ENCODE measurements around the gene NFIX. TPM values are rescaled to one million over a fixed set of nuclear protein-coding genes. Genes with fewer than 3 reads are reported as not detected.

The NFIX gene
- total and polyA plus RNA-seq, 5 donors, result 67.4 to 168 (median 146) TPM

DNA sequence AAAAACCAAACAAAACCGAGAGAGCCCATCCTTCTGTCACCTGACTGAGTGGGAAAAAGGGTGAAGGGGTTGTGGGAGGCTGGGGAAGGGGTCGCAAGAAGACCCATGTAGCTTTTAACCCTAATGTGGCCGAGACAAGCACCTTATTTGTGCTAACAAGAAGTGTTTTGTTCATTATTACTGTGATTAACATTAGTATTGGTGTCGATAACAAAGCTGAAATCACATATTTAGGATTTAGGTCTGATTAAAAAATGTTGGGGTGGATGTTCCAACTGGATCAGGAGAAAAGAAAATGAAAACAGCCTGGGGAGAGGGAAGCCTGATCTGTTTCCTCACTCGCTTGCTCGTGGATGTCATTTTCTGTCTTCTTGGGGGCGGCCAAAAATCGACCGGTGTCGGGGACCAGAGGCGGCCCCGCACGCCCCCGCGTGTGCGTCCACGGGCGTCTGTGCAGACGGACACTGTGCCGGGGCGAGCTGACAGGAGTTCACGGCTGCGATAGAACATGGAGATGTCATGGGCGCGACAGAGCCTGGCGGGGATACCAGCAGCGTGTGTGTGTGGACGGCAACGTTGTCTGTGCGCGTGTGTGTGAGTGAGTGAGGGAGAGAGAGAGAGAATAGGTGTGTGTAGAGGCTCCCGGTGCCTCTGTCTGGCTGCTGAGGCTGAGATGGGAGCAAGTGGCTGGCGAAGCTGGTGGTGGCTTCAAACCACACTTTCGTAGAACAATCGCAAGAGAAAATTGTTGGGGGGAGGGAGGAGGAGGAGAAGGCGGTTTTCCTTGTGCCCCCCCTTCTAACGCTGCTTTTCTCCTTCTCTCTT lies 29.1 kb downstream of the NFIX start:
- Histone ChIP-seq H3K4me1 (ENCODE audit: control insufficient read depth, insufficient read depth, low read length) (peaks cover 18% of the 10 kb centered on the region), H3K9me3 (ENCODE audit: control insufficient read depth, low read length) (no peaks in the 10 kb centered on the region), H3K27me3 (ENCODE audit: control insufficient read depth, insufficient read depth) (no peaks in the 10 kb centered on the region), H3K27ac (ENCODE audit: low read length) (peak overlapping the region; percentile 21), H3K4me3 (ENCODE audit: low read length) (peak overlapping the region; percentile 27)
- intact Hi-C loops (cut with DNase I), result loop anchor here in 2 of 4 donors (5.0 kb wide), 2 partner anchors 33 to 38 kb away; no protein-coding TSS in a partner anchor
- peak in 1 of 3 donors; percentile 58 for DNase-seq
- WGBS, result 9% methylated on average over 37 of the region's 37 CpGs
- peak in 1 of 2 donors; percentile 5 for ATAC-seq

DNA sequence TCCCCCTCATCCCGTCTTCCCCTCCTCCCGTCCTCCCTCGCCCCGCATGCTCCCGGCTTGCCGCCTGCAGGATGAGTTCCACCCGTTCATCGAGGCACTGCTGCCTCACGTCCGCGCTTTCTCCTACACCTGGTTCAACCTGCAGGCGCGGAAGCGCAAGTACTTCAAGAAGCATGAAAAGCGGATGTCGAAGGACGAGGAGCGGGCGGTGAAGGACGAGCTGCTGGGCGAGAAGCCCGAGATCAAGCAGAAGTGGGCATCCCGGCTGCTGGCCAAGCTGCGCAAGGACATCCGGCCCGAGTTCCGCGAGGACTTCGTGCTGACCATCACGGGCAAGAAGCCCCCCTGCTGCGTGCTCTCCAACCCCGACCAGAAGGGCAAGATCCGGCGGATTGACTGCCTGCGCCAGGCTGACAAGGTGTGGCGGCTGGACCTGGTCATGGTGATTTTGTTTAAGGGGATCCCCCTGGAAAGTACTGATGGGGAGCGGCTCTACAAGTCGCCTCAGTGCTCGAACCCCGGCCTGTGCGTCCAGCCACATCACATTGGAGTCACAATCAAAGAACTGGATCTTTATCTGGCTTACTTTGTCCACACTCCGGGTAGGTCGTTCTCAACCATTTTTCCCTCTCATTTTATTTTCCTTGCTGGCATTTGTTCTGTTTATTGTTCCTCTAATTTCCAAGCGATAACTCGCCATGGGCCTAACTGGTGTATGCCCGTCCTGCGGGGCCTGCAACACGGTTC lies 29.8 kb downstream of the NFIX start:
- H3K27me3 ChIP-seq (ENCODE audit: control insufficient read depth, insufficient read depth), result no peaks in the 10 kb centered on the region
- intact Hi-C loops (cut with DNase I), result loop anchor here in 2 of 4 donors (5.0 kb wide), 2 partner anchors 32 to 37 kb away; no protein-coding TSS in a partner anchor
- peak overlapping the region; percentile 21 for H3K27ac ChIP-seq (ENCODE audit: low read length)
- H3K4me1 ChIP-seq (ENCODE audit: control insufficient read depth, insufficient read depth, low read length), result peaks cover 20% of the 10 kb centered on the region
- peak overlapping the region; percentile 27 for H3K4me3 ChIP-seq (ENCODE audit: low read length)
- no peak for ATAC-seq
- 44% methylated on average over 48 of the region's 48 CpGs for WGBS
- H3K9me3 ChIP-seq (ENCODE audit: control insufficient read depth, low read length), result no peaks in the 10 kb centered on the region
- peak in 1 of 3 donors; percentile 71 for DNase-seq

DNA sequence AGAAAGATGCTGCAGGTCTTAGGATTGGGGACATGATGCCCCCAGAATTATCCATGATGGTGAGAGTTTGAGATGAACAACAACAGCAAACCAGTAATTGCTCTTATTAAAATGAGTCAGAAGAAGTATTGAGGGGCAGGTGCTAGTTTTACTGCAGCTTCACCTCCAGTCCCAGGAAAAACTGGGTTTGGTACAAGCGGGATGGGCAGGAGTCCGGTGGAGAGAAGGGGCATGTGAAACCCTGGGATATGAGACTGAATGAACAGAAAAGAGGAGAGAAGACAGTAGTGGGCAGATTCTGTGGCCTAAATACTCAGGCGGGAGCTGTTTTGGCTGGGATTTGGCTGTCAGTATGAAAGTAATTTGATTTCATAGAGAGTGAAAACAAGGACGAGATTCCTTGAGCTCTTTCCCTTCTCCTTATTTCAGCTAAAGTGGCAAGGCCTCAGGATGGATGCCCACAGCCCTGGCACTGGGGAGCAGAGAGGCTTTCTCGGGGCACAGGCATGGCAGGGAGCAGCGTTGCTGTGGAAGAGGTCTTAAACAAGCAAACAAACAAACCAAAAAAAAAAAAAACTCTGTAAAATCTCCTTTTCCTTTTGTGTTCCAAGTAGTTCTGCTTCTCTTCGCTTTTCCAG lies 30.7 kb downstream of the NFIX start:
- Histone ChIP-seq H3K9me3 (ENCODE audit: control insufficient read depth, low read length) (no peaks in the 10 kb centered on the region), H3K27ac (ENCODE audit: low read length) (peak overlapping the region; percentile 9), H3K4me1 (ENCODE audit: control insufficient read depth, insufficient read depth, low read length) (peaks cover 17% of the 10 kb centered on the region), H3K27me3 (ENCODE audit: control insufficient read depth, insufficient read depth) (no peaks in the 10 kb centered on the region), H3K4me3 (ENCODE audit: low read length) (peak overlapping the region; percentile 24)
- DNase-seq (peak in 1 of 3 donors; percentile 50), ATAC-seq (no peak)
- intact Hi-C loops (cut with DNase I), result no loop called here
- WGBS, result 42% methylated on average over 7 of the region's 7 CpGs

DNA sequence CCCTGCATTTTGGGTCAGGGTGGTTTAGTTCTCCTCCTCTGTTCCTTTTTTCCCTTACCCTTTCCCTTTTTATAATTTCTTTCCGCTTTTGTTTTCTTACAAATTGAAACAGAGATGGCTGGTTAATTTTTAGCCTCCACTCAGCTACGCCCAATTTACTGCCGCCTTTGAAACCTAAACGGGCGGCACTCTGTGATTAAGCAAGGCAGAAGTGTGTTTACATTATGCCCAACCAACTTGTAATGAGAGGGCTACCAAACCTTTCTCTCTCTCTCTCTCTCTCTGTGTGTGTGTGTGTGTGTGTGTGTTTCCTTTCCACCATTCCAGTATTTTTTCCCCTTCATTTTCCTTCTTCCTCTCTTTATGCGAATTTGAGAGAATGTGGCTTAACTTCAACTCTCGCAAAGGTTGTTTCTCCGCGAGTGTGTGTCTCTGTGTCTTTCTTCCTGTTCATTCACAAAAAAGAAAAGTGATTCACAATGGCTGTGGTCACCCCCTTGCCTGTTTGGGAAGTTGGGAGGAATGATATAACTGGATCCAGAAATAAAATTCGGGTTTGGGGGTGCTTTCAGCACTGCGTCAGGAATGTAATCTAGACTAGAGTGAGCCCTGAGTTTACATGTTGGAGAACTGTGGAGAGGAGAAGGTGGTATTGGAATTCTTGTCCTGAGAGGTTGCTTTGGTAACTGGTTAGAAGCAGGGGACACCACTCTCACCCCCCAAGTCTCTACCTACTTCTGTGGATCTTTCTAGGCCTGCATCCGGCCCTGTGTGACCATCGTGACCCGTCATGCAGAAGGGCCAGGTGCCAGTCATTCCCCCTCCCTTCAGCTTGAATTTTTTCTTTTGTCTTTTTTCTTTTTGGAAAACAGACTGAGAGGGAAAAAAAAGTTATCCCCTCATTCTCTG lies 31.4 kb downstream of the NFIX start:
- peak in 1 of 3 donors; percentile 7 for DNase-seq
- WGBS, result 46% methylated on average over 14 of the region's 14 CpGs
- H3K4me3 ChIP-seq (ENCODE audit: low read length), result peak overlapping the region; percentile 24
- intact Hi-C loops (cut with DNase I), result no loop called here
- peak overlapping the region; percentile 33 for H3K27ac ChIP-seq (ENCODE audit: low read length)
- no peaks in the 10 kb centered on the region for H3K27me3 ChIP-seq (ENCODE audit: control insufficient read depth, insufficient read depth)
- no peaks in the 10 kb centered on the region for H3K9me3 ChIP-seq (ENCODE audit: control insufficient read depth, low read length)
- ATAC-seq, result no peak
- H3K4me1 ChIP-seq (ENCODE audit: control insufficient read depth, insufficient read depth, low read length), result peaks cover 20% of the 10 kb centered on the region

DNA sequence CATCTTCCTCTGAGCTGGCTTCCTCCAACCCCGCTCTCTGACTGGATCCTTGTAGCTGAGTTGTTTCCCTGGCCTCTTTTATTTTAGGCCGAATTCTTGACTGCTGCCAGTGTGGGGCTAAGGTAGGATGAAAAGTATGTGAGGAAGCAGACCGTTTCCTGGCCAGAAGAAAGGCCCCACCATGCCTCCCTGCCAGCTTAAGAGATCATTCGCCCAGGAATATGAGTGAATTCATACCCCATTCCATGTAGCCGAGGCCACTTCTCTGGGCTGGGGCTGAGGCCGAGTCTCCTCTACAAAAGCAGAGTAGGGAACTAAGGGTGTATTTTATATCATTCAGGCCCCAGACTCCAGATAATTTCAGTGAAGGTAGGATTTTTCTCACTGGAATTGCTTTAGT lies 32.3 kb downstream of the NFIX start:
- H3K4me1 ChIP-seq (ENCODE audit: control insufficient read depth, insufficient read depth, low read length), result peaks cover 24% of the 10 kb centered on the region
- H3K4me3 ChIP-seq (ENCODE audit: low read length), result no peak overlapping the region
- H3K27ac ChIP-seq (ENCODE audit: low read length), result peak overlapping the region; percentile 33

DNA sequence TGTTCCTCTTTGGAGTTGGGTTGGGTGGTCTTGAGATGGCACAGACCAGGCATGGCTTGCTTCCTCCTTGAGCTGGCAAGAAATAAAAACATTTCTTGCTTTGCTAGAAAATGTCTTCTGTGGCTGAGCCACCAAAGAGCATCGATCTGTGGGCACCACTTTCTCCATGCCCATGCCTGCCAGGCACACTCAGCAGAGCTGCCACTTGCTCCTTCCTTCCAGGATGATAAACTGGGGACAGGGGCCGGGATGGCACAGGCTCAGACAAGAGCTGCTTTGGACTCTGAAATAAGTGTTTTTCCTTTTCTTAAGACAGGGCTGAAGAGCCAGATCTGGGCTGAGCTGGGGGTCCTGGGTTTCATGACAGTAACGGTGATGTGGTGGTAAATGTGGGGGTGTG lies 32.8 kb downstream of the NFIX start:
- peaks cover 28% of the 10 kb centered on the region for H3K4me1 ChIP-seq (ENCODE audit: control insufficient read depth, insufficient read depth, low read length)
- intact Hi-C loops (cut with DNase I), result no loop called here
- H3K9me3 ChIP-seq (ENCODE audit: control insufficient read depth, low read length), result no peaks in the 10 kb centered on the region
- WGBS, result 85% methylated on average over 3 of the region's 3 CpGs
- DNase-seq, result peak in 1 of 3 donors; percentile 47
- no peaks in the 10 kb centered on the region for H3K27me3 ChIP-seq (ENCODE audit: control insufficient read depth, insufficient read depth)
- no peak overlapping the region for H3K4me3 ChIP-seq (ENCODE audit: low read length)
- ATAC-seq, result no peak
- H3K27ac ChIP-seq (ENCODE audit: low read length), result no peak overlapping the region

More for the DNA sequence above, 32.3 kb downstream of the NFIX start:
- intact Hi-C loops (cut with DNase I), result no loop called here
- Histone ChIP-seq H3K9me3 (ENCODE audit: control insufficient read depth, low read length) (no peaks in the 10 kb centered on the region), H3K27me3 (ENCODE audit: control insufficient read depth, insufficient read depth) (no peaks in the 10 kb centered on the region)
- no peak for DNase-seq
- no peak for ATAC-seq
- 68% methylated on average over 6 of the region's 6 CpGs for WGBS

DNA sequence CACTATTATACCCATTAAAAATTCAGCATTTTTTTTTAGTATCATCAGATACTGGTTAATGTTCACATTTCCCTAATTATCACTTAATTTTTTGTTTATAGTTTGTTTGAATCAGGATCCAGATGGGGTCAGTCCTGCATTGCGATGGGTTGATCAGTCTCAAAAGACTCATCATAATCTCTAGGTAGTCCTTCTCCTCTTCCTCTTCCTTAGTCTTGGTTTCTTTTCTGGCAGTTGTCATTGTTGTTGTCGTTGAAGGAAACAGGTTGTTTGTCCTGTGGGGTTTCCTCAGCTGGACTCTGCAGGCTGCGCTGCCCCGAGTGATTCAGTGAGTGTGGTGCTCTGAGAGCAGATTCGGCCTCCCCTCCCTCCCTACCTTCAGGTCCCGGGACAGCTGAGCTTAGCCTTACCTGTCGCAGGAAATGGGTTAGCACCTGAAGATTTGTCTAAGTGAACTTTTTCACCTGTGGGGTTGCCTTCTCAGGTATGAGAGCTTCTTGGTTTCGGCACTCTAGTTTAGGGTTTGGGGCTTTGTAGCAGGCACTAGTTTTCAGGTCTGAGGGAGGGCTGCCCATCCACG lies 34.1 kb downstream of the NFIX start:
- ATAC-seq, result no peak

DNA sequence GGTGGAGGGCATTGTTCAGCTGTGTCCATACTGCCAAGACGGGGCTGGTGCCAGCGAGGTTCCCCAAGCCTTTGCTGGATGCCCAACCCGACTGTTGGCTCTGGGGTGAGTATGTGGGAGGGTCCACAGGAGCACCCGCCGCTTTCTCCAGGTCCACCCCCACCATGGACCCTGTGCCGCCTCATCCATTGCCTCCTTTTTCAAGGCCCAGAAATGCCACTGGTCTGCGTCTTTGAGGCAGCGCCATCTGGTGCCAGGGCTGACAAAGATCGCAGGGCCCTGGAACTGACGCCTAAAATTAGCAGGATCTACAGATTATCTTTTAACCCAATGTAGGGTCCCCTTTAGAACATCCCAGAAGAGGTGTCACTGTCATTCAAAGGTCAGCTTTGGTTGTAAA lies 34.6 kb downstream of the NFIX start:
- 61% methylated on average over 10 of the region's 10 CpGs for WGBS
- intact Hi-C loops (cut with DNase I), result loop anchor here in 1 of 4 donors (5.0 kb wide), 1 partner anchor 37 kb away; no protein-coding TSS in a partner anchor
- H3K4me3 ChIP-seq (ENCODE audit: low read length), result no peak overlapping the region
- no peaks in the 10 kb centered on the region for H3K27me3 ChIP-seq (ENCODE audit: control insufficient read depth, insufficient read depth)
- ATAC-seq (no peak), DNase-seq (peak in 1 of 3 donors; percentile 63)
- H3K4me1 ChIP-seq (ENCODE audit: control insufficient read depth, insufficient read depth, low read length), result peaks cover 39% of the 10 kb centered on the region
- H3K9me3 ChIP-seq (ENCODE audit: control insufficient read depth, low read length), result no peaks in the 10 kb centered on the region
- H3K27ac ChIP-seq (ENCODE audit: low read length), result no peak overlapping the region

More for the DNA sequence above, 34.1 kb downstream of the NFIX start:
- no peak overlapping the region for H3K4me3 ChIP-seq (ENCODE audit: low read length)
- intact Hi-C loops (cut with DNase I), result no loop called here
- H3K27ac ChIP-seq (ENCODE audit: low read length), result no peak overlapping the region
- peaks cover 40% of the 10 kb centered on the region for H3K4me1 ChIP-seq (ENCODE audit: control insufficient read depth, insufficient read depth, low read length)
- peak in 1 of 3 donors; percentile 21 for DNase-seq
- H3K27me3 ChIP-seq (ENCODE audit: control insufficient read depth, insufficient read depth), result no peaks in the 10 kb centered on the region
- H3K9me3 ChIP-seq (ENCODE audit: control insufficient read depth, low read length), result no peaks in the 10 kb centered on the region
- 63% methylated on average over 9 of the region's 9 CpGs for WGBS

DNA sequence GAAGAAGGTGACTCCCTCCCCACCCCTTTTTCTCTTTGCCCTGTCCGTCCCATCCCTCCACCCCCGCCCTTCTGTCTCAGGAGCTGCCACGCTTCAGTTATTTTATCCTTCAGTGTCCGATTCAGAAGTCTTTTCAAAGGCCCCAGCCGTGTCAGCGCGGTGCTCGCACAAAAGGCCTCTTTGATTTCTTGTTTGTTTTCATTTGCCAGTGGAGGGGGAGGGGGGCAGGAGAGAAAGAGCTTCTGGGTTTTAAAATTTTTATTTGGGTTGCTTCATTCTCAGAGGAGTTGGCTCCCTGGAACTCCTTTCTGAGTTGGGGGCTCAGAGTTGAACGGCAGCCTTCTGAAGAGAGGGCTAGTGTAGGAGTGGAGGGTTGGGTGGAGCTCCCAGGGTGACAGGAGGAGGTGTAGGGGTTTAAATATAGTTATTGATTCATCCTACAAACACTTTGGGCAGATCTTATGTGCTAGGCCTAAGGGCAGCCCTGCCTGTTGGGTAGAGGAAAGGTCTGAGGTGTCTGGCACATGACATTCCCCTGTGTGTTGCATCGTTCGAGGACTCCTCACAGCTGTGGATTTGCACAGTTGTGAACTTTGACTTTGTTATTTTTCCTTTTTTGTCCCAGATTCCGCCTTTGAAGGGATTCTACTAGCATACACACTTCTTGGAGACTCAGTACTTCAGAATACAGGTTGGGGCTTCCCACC lies 36.8 kb downstream of the NFIX start:
- H3K4me3 ChIP-seq (ENCODE audit: low read length), result no peak overlapping the region
- peak; percentile 40 to 57 for ATAC-seq

More for the DNA sequence above, 36.8 kb downstream of the NFIX start:
- H3K27me3 ChIP-seq (ENCODE audit: control insufficient read depth, insufficient read depth), result no peaks in the 10 kb centered on the region
- peak in 2 of 3 donors; percentile 27 to 70 for DNase-seq
- no peaks in the 10 kb centered on the region for H3K9me3 ChIP-seq (ENCODE audit: control insufficient read depth, low read length)
- WGBS, result 50% methylated on average over 12 of the region's 12 CpGs
- H3K4me1 ChIP-seq (ENCODE audit: control insufficient read depth, insufficient read depth, low read length), result peaks cover 57% of the 10 kb centered on the region
- H3K27ac ChIP-seq (ENCODE audit: low read length), result peak overlapping the region; percentile 83
- intact Hi-C loops (cut with DNase I), result loop anchor here in 1 of 4 donors (5.0 kb wide), 1 partner anchor 35 kb away; no protein-coding TSS in a partner anchor

All from right cardiac atrium (tissue), 5 donors.